Upper lobe of left lung (tissue), 6 donors: ENCODE data around the gene CCL3. TPM values are rescaled to one million over a fixed set of nuclear protein-coding genes. Genes with fewer than 3 reads are reported as not detected.
"Not testable (repeated sequence)": the region's sequence is repeated elsewhere in the genome, so short reads cannot be mapped to it uniquely, and the experiment has no call there.

Source experiments
- ATAC-seq, 2 donors: fragments of 200-7000 bp; cut with Tn5 transposase; one replicate each; pipeline ENCODE4 v1.9.1; 2022; ENCODE audit warnings: mild to moderate bottlenecking in 2 of 2, moderate library complexity in 2 of 2; ENCODE audit not compliant: low FRiP score in 2 of 2
- DNase-seq, 2 donors: peaks; one replicate each; pipeline ENCODE4 v3.0.0-alpha.2; 2019 to 2020
- H3K27ac ChIP-seq, 4 donors: fragments of 200-600 bp; sonication (generic); one replicate each; pipeline ENCODE4 v1.5.1; 2016 to 2019
- H3K27me3 ChIP-seq, 4 donors: fragments of 200-600 bp; sonication (generic); one replicate each; pipeline ENCODE4 v1.5.1; 2017 to 2019
- H3K36me3 ChIP-seq, 4 donors: fragments of 200-600 bp; sonication (generic); one replicate each; pipeline ENCODE4 v1.5.1; 2016 to 2019
- H3K4me1 ChIP-seq, 4 donors: fragments of 200-600 bp; sonication (generic); one replicate each; pipeline ENCODE4 v1.5.1; 2018 to 2019
- H3K4me3 ChIP-seq, 4 donors: fragments of 200-600 bp; sonication (generic); one replicate each; pipeline ENCODE4 v1.5.1; 2017 to 2019; ENCODE audit warnings: mild to moderate bottlenecking in 2 of 4, moderate library complexity in 1 of 4
- H3K9me3 ChIP-seq, 4 donors: fragments of 200-600 bp; sonication (generic); one replicate each; pipeline ENCODE4 v1.5.1; 2018 to 2019
- CTCF ChIP-seq, 6 experiments: fragments of 450-650 bp in 4 of 6; fragments of 200-600 bp in 2 of 6; sonication (generic) in 2 of 6; IDR thresholded peaks; one replicate each; pipeline ENCODE4 v1.5.1; 2016 to 2019; ENCODE audit warnings: antibody characterized with exemption in 6 of 6
- EP300 ChIP-seq, 4 donors: sonication (generic); formaldehyde crosslinking; IDR thresholded peaks; one replicate each; pipeline ENCODE4 v1.5.1; 2017; ENCODE audit warnings: antibody characterized with exemption in 4 of 4, control low read depth in 2 of 4
- POLR2A ChIP-seq, 4 donors: fragments of 450-650 bp; IDR thresholded peaks; one replicate each; pipeline ENCODE4 v1.5.1; 2016 to 2017; ENCODE audit warnings: antibody characterized with exemption in 4 of 4, mild to moderate bottlenecking in 2 of 4
- POLR2AphosphoS5 ChIP-seq, 2 donors: sonication (generic); formaldehyde crosslinking; IDR thresholded peaks; one replicate each; pipeline ENCODE4 v1.5.1; 2017; ENCODE audit warnings: antibody characterized with exemption in 2 of 2
- WGBS, 2 donors: methylation state at CpG; one replicate each; pipeline ENCODE4 v1.1.5; 2017 to 2018; 5-methylcytosine and 5-hydroxymethylcytosine counted together
- total RNA-seq, 6 donors: library from RNA; depleted of rRNA in 4 of 6; stranded (reverse); fragments of >200 nt in 4 of 6; gene quantifications; one replicate each; pipeline versions ENCODE4 v1.1.0 to v1.2.1, GENCODE V29; 2016 to 2021
- donor health status: DM: no; HTN: no; CAD: no; lungs with moderate emphysema.
- donor health status: DM: no; HTN: yes; CAD: no; lungs with severe emphysema.

CCL3 gene
- total RNA-seq, 6 donors from 2014 or later = 0.55 to 24.9 (median 2.9) TPM

- Histone ChIP-seq H3K27ac (no peak overlapping the region), H3K4me3 (no peak overlapping the region), H3K36me3 (no peaks in the 10 kb centered on the region), H3K9me3 (no peaks in the 10 kb centered on the region), H3K27me3 (no peaks in the 10 kb centered on the region), H3K4me1 (peaks cover 0 to 26% (median 10%) of the 10 kb centered on the region in 4 donors)
- DNase-seq = no peak
- TF ChIP-seq POLR2AphosphoS5 (IDR thresholded peaks at IDR 0.05) (no peak), EP300 (IDR thresholded peaks at IDR 0.05) (no peak), POLR2A (IDR thresholded peaks at IDR 0.05) (no peak), CTCF (IDR thresholded peaks at IDR 0.05) (no peak)
- 89% methylated on average over 1 of the region's 1 CpG for WGBS, 2 donors
- no peak for ATAC-seq
Observed at GRCh38 chr17:36086791-36087190, 3.2 kb downstream of the CCL3 start.

- 21 to 44% methylated on average over 1 of the region's 1 CpG for whole genome bisulfite sequencing, 2 donors
- DNase-seq = peak in 1 of 2 donors; percentile 33
- H3K4me3 ChIP-seq = no peak overlapping the region
- no peaks in the 10 kb centered on the region for H3K9me3 ChIP-seq
- TF ChIP-seq EP300 (IDR thresholded peaks at IDR 0.05) (no peak), POLR2A (IDR thresholded peaks at IDR 0.05) (peak in 1 of 4 donors; percentile 34)
- H3K36me3 ChIP-seq = no peaks in the 10 kb centered on the region
- H3K27me3 ChIP-seq = no peaks in the 10 kb centered on the region
- H3K4me1 ChIP-seq = peaks cover 0 to 29% (median 10%) of the 10 kb centered on the region in 4 donors
- H3K27ac ChIP-seq = no peak overlapping the region
- ATAC-seq = peak; percentile 46 to 67
Observed at GRCh38 chr17:36085765-36086164, 4.2 kb downstream of the CCL3 start.

- peaks cover 0 to 25% (median 10%) of the 10 kb centered on the region in 4 donors for H3K4me1 ChIP-seq
- not testable (repeated sequence) for H3K9me3 ChIP-seq, DNase-seq, ATAC-seq, H3K4me3 ChIP-seq, H3K36me3 ChIP-seq, H3K27me3 ChIP-seq
- H3K27ac ChIP-seq = peak overlapping the region in 1 of 4 donors; percentile 52
- 84% methylated on average over 2 of the region's 2 CpGs for WGBS, 2 donors
Observed at GRCh38 chr17:36083691-36084090, 6.3 kb downstream of the CCL3 start.

GRCh38 chr17:36082482-36083120, 7.3 kb downstream of the CCL3 start:
- Histone ChIP-seq H3K27ac (peak overlapping the region in 3 of 4 donors; percentile 26 to 77 (median 54)), H3K4me1 (peaks cover 0 to 23% (median 10%) of the 10 kb centered on the region in 4 donors)
- 45 to 57% methylated on average over 8 of the region's 8 CpGs for WGBS, 2 donors
- H3K27me3 ChIP-seq, H3K36me3 ChIP-seq, H3K9me3 ChIP-seq, H3K4me3 ChIP-seq: not testable (repeated sequence)
- TF ChIP-seq POLR2AphosphoS5 (IDR thresholded peaks at IDR 0.05) (peak in 1 of 2 donors; percentile 16), POLR2A (IDR thresholded peaks at IDR 0.05) (peak in 1 of 4 donors; percentile 34), EP300 (IDR thresholded peaks at IDR 0.05) (peak in 1 of 4 donors; percentile 19)
- DNase-seq (peak in 1 of 2 donors; percentile 67), ATAC-seq (peak; percentile 84 to 86)

- not testable (repeated sequence) for H3K27me3 ChIP-seq, ATAC-seq, H3K9me3 ChIP-seq, H3K4me3 ChIP-seq, DNase-seq, H3K36me3 ChIP-seq
- Histone ChIP-seq H3K27ac (peak overlapping the region; percentile 26 to 77 (median 40)), H3K4me1 (peaks cover 0 to 23% (median 10%) of the 10 kb centered on the region in 4 donors)
- WGBS, 2 donors = 68 to 76% methylated on average over 3 to 5 of the region's 5 CpGs
Observed at GRCh38 chr17:36081681-36082471, 8.1 kb downstream of the CCL3 start.

- Histone ChIP-seq H3K27ac (no peak overlapping the region), H3K4me3 (no peak overlapping the region), H3K27me3 (no peaks in the 10 kb centered on the region), H3K36me3 (no peaks in the 10 kb centered on the region), H3K9me3 (peaks cover 0 to 4% (median 0%) of the 10 kb centered on the region in 4 donors), H3K4me1 (peaks cover 0 to 3% (median 0%) of the 10 kb centered on the region in 4 donors)
- WGBS, 2 donors = 63 to 79% methylated on average over 1 of the region's 1 CpG
- TF ChIP-seq CTCF (IDR thresholded peaks at IDR 0.05) (no peak), POLR2A (IDR thresholded peaks at IDR 0.05) (no peak), EP300 (IDR thresholded peaks at IDR 0.05) (no peak), POLR2AphosphoS5 (IDR thresholded peaks at IDR 0.05) (no peak)
- no peak for DNase-seq
- ATAC-seq = no peak
Observed at GRCh38 chr17:36074365-36074764, 15.6 kb downstream of the CCL3 start.
